Measurements from ENCODE around the gene ZBTB25.

GRCh38 chr14:64467101-64467500 lies 36.5 kb downstream of the ZBTB25 start:
- no peak for TF ChIP-seq CTCF (IDR thresholded peaks at IDR 0.05 in 2 of 3, conservative IDR thresholded peaks at IDR 0.05 in 1 of 3; ENCODE audit: borderline replicate concordance in 1 of 3, insufficient read depth in 1 of 3, low read depth in 2 of 3, low read length in 2 of 3)
- TF ChIP-seq EZH2 (IDR thresholded peaks at IDR 0.05) = no peak
- TF ChIP-seq EZH2phosphoT487 (IDR thresholded peaks at IDR 0.05; ENCODE audit: borderline replicate concordance) = no peak
- TF ChIP-seq, protein P1, sequence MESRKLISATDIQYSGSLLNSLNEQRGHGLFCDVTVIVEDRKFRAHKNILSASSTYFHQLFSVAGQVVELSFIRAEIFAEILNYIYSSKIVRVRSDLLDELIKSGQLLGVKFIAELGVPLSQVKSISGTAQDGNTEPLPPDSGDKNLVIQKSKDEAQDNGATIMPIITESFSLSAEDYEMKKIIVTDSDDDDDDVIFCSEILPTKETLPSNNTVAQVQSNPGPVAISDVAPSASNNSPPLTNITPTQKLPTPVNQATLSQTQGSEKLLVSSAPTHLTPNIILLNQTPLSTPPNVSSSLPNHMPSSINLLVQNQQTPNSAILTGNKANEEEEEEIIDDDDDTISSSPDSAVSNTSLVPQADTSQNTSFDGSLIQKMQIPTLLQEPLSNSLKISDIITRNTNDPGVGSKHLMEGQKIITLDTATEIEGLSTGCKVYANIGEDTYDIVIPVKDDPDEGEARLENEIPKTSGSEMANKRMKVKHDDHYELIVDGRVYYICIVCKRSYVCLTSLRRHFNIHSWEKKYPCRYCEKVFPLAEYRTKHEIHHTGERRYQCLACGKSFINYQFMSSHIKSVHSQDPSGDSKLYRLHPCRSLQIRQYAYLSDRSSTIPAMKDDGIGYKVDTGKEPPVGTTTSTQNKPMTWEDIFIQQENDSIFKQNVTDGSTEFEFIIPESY (IDR thresholded peaks at IDR 0.05; ENCODE audit: extremely low read depth, insufficient replicate concordance, low read length) = no peak
- no peak for TF ChIP-seq CEBPB (IDR thresholded peaks at IDR 0.05; ENCODE audit: low read depth)

Data from HCT116 (cell line).